T-helper 22 cell (primary cell): Measurements from ENCODE around the gene CERK.

Source experiments
- DNase-seq: peaks from one replicate; pipeline ENCODE4 v3.0.0-alpha.2; 2020; ENCODE audit warnings: low read depth

Gene CERK

GRCh38 chr22:46731246-46732040, 6.6 kb downstream of the CERK start:
- no peak for DNase-seq

DNA sequence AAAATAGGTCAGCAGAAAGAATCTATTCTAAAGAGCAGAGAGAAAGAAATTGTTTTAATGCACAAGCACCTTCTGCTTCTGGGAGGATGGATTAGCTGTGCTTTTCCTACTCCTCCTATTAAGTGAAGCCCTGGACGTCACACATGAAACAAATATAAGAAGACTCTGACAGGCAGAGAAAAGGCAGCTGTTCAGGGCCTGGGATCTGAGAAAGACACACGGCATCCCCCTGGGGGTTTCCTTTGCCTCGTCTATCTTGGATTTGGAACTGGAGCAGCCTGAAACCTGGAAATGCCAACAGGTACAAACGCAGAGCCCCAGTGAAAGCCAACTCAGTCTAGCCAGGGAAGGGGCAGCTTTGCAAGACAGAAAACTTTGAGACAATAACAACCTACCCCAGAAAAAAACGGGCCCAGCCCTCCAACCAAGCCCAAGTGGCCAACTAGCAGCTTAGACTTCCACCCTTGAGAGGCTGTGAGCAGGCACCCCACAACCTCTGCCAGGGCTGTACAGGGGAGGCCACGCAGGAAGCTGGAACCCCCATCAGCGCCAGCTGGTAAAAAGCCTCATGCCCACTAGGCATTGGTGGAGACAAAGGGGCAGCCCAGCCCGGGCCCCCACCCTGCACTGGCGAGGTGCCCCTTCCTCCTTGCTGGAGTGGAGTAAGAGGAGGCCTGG, 7.3 kb downstream of the CERK start:
- DNase-seq: no peak

DNA sequence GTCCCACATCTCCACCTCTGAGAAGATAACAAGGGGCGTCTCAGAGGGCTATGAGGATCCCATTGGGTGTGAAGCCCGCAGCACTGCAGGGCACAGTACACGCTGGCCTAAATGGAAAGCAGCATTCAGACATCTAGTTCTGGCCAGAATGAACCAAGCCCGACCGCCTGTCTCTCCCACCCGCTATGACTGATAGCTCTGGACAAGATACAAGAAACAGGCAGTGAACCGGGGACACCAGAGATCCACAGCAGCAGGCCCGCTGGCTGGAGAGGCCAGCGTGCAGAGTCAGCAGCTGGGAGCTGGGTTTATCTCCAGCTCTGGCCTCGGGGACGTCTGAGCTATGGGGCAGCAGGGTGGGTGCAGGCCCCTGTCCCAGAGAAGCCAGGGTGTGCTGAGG, 9.6 kb downstream of the CERK start:
- DNase-seq: no peak

DNA sequence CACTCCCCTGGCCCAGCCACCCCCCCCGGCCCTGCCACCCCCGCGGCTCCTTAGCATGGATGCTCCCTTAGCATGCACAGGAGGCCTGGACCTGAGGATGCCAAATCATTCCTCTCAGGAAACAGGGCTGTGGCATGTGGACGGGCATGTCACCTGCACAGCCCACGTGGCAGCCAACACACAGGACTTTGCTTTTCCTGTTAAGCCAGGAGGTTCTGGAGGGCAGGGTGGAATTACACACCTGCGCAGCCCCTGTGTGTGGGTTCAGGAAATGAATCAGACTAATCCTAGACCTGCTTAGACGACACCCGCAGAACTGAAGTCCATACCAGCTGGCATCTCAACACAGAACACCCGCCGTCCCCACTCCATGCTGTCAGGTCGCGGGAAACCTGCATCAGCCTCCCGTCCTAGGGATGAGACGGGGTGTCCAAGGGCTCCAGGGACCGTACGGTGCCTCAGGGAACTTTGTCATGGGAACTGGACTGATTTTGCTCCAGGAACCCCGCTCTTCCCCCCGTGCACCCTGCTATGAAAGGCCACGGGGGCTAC, 10.2 kb downstream of the CERK start:
- DNase-seq: no peak

- no peak for DNase-seq
Observed at GRCh38 chr22:46726986-46727317, 11.1 kb downstream of the CERK start.

DNA sequence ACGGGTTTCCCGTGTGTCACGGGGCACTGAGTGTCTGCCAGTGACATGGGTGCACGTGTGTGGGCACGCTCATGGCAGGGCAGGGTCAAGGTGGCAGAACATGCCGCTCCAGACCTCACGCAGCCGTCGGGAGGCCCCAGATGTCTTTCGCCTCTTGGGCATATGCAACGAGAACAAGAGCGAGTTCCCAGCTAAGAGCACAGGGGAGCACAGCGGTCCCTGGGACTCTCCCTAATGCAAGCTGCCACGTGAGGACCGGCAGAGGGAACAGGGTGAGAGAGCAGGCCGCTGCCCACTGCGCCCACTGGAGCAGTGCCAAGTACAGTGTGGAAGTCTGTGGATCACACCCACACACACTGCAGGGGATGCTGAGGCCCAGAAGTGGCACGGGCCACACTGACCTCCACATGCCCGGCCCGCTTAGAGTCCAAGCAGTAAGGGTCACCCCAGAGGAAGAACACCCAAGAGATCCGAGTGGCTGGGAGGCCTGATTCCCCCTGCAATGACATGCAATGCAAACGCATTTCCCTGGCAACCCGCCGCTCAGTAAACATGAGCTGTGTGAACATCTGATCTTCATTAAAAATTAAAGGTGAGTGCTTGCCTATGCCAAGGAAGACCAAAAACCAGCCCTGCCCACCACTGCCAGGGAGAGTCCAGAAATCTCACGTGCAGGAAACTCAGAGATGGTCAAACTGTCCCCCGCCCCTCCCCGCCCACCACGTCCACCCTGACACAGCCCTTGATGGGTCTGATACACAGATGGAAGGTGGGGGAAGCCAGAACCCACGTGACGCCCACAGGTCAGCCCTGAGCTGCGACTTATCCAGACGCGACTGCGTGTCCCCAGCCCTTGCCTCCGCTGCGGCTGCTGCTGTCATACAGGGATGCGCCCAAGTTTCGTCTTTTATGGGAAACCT, 11.7 kb downstream of the CERK start:
- DNase-seq: no peak

GRCh38 chr22:46725096-46725495, 13.0 kb downstream of the CERK start:
- no peak for DNase-seq

GRCh38 chr22:46723882-46724281, 14.2 kb downstream of the CERK start:
- no peak for DNase-seq

DNA sequence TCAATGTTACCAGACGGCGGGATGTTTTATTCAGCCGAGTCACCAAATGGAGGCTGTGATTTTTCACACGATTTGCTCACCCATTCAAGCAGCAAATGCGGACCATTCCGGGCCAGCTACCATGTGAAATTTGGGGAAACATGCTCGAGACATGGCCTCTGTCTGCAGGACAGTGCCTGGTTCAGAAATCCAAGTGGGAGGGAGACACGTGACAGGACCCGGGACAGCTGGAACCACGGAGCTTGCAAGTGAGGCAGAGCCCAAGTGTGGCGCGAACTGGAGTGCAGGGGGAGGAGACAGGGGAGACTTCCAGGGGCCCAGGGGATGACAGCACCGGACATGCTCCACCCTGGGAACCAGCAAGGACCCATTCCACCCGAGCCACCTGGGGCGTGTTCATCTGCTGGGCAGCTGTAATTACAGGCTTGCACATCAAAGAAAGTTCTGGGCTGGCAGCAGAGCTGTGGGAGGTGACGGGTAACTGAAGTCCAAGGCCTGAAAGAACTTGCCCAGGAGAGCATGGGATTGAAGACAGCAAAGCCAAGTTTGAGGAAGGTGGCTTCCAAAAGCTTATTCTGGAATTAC, 16.5 kb downstream of the CERK start:
- no peak for DNase-seq

- DNase-seq: no peak
Observed at GRCh38 chr22:46719921-46720320, 18.1 kb downstream of the CERK start.

GRCh38 chr22:46714550-46714949, 23.5 kb downstream of the CERK start:
- DNase-seq: no peak

DNA sequence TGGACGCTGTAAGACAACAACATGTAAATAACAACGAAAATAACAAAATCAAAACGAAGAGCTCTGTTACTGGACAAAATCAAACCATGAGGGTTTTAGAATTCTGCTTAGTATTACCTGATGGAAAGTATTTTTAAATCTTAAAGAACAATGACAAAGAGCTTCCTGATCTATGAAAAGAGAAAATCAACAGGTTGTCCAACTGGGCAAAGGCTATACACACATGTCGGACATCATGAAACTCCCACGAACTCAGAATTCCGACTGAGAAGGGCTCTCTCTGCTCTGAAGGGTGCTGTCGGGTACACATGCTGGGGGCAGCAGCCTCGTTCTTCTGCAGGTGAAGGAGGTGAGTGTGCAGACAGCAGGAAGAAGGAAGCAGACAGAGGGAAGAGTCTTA, 25.8 kb downstream of the CERK start:
- no peak for DNase-seq

DNA sequence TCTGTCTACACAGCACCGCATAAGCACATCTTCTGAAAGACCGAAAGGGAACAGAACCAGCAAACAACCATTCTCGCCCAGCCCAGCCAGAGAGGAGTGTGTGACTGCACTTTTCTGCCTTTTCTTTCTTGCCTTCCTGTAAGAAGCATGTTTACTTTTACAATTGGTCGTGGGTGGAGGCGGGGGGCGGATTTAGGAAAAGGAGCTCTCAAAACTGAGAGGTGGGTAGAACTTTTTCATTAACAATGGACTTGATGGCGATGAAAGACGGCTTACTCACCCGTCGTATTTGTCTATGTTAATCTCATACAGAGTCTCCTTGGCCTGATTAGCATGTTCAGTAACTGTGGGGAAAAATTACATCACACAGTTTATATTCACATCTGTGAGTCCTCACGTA, 27.2 kb downstream of the CERK start:
- DNase-seq: no peak

- no peak for DNase-seq
Observed at GRCh38 chr22:46708766-46709330, 29.2 kb downstream of the CERK start.

DNA sequence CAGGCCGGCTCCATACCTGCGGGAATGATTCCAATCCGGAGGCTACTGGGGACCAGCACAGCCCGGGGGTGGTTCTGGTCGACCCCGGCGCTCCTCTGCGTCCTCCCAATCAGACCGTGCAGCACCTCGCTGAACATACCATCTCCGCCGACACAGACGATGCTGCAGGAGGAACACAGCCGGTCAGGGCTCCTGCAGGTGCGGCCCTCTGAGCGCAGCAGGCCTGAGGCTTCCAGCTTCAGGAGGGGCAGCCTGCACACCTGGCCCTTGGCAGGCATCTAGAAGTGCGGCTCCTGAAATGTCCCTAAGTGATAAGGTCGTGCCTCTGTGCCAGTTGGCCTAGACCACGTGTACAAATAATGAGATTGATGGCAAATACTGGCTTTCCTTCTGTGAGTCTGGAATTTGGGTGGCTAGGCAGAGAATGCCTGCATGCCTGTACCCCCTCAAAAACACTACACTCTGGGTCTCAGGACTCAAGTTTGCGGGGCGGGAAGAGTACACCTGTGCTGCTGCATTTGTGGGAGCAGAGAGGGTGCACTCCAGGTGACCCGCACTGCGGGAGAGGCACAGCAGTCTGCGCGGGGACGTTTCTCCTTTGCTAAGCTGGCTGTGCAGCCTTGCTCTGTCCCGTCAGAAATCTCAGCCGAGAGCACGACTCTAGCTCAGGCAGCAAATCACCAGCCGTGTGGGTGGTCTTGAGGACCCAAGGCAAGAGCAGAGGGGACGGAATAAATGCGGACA, 30.1 kb downstream of the CERK start:
- no peak for DNase-seq

DNA sequence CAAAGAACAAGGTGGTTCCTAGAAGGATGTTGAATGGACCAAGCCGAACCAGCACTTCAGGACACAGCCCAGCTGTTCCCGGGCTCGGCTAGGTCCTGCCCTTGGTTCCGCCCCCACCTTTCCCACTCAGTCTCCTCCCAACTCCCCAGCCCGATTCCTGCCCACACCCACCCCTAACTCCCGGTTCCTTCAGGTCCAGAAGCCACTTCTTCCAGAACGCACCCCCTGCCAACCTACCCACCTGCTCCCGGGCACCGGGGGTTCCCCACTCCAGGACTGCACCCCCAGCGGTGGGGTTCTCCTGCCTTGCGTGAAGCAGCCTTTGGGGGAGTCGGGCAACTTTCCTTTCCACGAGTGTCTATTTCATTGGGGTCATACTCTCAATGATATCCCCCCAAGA, 30.7 kb downstream of the CERK start:
- DNase-seq: no peak

DNA sequence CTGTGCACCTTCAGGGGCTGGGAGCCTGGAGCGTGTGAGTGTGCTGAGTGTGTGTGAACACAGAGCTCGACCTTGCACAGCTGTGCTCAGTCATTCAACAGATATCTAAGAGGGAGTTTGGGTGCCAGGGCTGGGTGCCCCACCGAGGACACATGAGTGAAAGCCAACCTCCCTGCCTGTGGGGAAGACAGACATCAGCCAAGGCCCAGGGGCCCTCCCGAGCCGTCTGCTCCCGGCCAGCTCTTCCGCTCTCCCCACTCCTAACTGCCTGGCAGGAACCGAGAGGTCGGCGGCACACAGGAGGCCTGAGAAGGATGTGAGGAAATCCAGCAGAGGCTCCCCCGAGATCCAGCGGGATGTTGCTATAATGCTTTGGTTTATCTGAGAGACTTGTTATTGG, 32.0 kb downstream of the CERK start:
- no peak for DNase-seq

DNA sequence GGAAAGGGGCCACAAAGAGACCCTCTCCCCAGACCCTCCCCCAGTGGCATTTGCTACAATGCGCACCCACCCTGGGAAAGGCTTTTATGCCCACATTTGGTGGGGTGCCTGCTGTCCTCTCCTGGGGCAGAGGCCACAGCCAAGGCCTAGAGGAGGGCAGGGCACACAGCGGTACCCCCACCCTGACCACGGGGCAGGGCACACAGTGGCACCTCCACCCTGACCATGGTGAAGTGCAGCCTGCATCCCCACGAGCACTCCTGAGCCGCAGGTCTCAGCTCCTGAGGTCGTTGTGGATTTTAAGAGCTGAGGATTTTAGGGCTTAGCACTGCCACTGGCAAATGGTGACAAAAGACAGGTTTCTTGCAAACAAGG, 34.1 kb downstream of the CERK start:
- no peak for DNase-seq

GRCh38 chr22:46703171-46703995, 34.7 kb downstream of the CERK start:
- DNase-seq: no peak

- DNase-seq: no peak
Observed at GRCh38 chr22:46701262-46701661, 36.8 kb downstream of the CERK start.
